Caco-2 (cell line): ENCODE data around the gene ERBB3. TPM values are rescaled to one million over a fixed set of nuclear protein-coding genes. Genes with fewer than 3 reads are reported as not detected.

ENCODE experiments used
- BruUV-seq: library from RNA; stranded (reverse); fragments of 400-500 nt; replicated peaks from 2 replicates; lab custom pipeline; 2021; lab: Mats Ljungman, UMichigan
- CTCF ChIA-PET: fragments of 300-600 bp; sonication (Branson Sonifier 250); formaldehyde crosslinking; loops from one replicate; lab custom pipeline; 2022; ENCODE audit warnings: antibody characterized with exemption; lab: Charles Lee
- POLR2A ChIA-PET: fragments of 300-600 bp; sonication (Branson Sonifier 250); formaldehyde crosslinking; loops from one replicate; lab custom pipeline; 2022; ENCODE audit warnings: antibody characterized with exemption; lab: Charles Lee
- DNase-seq, 2 experiments: peaks; one replicate each; pipeline versions ENCODE4 v3.0.0 to v3.0.0-alpha.2; 2020 to 2022
- H3K27me3 ChIP-seq: replicated peaks from 2 replicates; pipeline ENCODE4 v1.6.0; 2011; ENCODE audit warnings: low read length; ENCODE audit not compliant: control insufficient read depth, insufficient read depth
- H3K36me3 ChIP-seq: 2 replicates; pipeline ENCODE4 v1.5.1; 2011; ENCODE audit warnings: low read length; ENCODE audit not compliant: control insufficient read depth, insufficient read depth
- H3K4me1 ChIP-seq: fragments of 250-450 bp; sonication (Bioruptor Pico); 2 replicates; pipeline ENCODE4 v1.5.1; 2020; ENCODE audit warnings: mild to moderate bottlenecking
- H3K4me3 ChIP-seq: 2 replicates; pipeline ENCODE4 v1.5.1; 2011; ENCODE audit warnings: low read depth, mild to moderate bottlenecking, control low read depth, low read length
- H3K9me3 ChIP-seq: fragments of 250-450 bp; sonication (Bioruptor Pico); 2 replicates; pipeline ENCODE4 v1.5.1; 2020; ENCODE audit warnings: mild to moderate bottlenecking, moderate library complexity
- H3K27ac Mint-ChIP-seq: one replicate; pipeline ENCODE4 v1.8.0; 2022; ENCODE audit warnings: mixed read lengths; ENCODE audit not compliant: unreplicated experiment
- H3K27me3 Mint-ChIP-seq: one replicate; pipeline ENCODE4 v1.8.0; 2022; ENCODE audit warnings: mixed read lengths; ENCODE audit not compliant: insufficient read depth, unreplicated experiment
- H3K36me3 Mint-ChIP-seq: one replicate; pipeline ENCODE4 v1.8.0; 2022; ENCODE audit warnings: mild to moderate bottlenecking, mixed read lengths; ENCODE audit not compliant: insufficient read depth, unreplicated experiment
- H3K4me1 Mint-ChIP-seq: one replicate; pipeline ENCODE4 v1.8.0; 2022; ENCODE audit warnings: low read depth, mixed read lengths; ENCODE audit not compliant: unreplicated experiment
- H3K4me3 Mint-ChIP-seq: one replicate; pipeline ENCODE4 v1.8.0; 2022; ENCODE audit warnings: mild to moderate bottlenecking, moderate library complexity, mixed read lengths; ENCODE audit not compliant: unreplicated experiment
- H3K9me3 Mint-ChIP-seq: one replicate; pipeline ENCODE4 v1.8.0; 2022; ENCODE audit warnings: mixed read lengths; ENCODE audit not compliant: unreplicated experiment
- intact Hi-C: fragments of 100-400 bp; cut with micrococcal nuclease; formaldehyde crosslinking; loops from one replicate; pipeline ENCODE4 v1.10.0; 2022; ENCODE audit not compliant: unreplicated experiment
- total RNA-seq: library from RNA; stranded (reverse); gene quantifications from 2 replicates; pipeline ENCODE4 v1.2.3, GENCODE V29; 2022
- TF ChIP-seq, protein P1 (sequence below), 2 experiments: fragments of 200-600 bp in 1 of 2; IDR thresholded peaks; 1 replicate in 1 of 2; 2 replicates in 1 of 2; pipeline versions ENCODE4 v1.5.1 to v1.8.0; 2011 to 2022; ENCODE audit warnings: antibody characterized with exemption in 1 of 2, control low read depth in 1 of 2, inconsistent platforms in 1 of 2, low read depth in 1 of 2, low read length in 1 of 2, mild to moderate bottlenecking in 1 of 2, moderate library complexity in 1 of 2; ENCODE audit not compliant: insufficient read depth in 1 of 2, severe bottlenecking in 1 of 2, unreplicated experiment in 1 of 2

Gene ERBB3
- total RNA-seq, 1 experiment from 2014 or later = 109 TPM

GRCh38 chr12:56038022-56038655, 41.8 kb upstream of the ERBB3 start:
- H3K27ac Mint-ChIP-seq = no peak overlapping the region

DNA sequence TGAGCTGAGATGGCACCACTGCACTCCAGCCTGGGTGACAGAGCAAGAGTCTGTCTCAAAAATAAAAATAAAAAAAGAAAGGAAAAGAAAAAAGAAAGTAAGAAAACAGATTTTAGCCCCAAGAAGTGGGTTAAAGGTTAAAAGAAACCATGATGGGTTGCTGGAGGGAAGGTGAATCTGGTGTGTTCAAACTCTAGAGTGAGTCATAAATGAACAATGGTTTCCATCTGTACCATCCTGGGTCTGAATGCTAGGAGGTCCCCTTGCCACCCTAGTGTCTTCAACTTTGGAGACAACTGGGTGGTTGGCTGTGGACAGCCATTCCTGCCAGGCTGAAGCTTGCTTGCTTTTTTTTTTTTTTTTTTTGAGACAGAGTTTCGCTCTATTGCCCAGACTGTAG, 39.8 kb upstream of the ERBB3 start:
- BruUV-seq = no TSS peak

More at GRCh38 chr12:56038022-56038655, 41.8 kb upstream of the ERBB3 start:
- BruUV-seq = no TSS peak
- H3K27me3 Mint-ChIP-seq = no peaks in the 10 kb centered on the region
- POLR2A ChIA-PET = interaction anchor here (0.6 to 1.1 kb wide), 2 partner anchors 31 to 45 kb away, joined by 3 to 6 read pairs; no protein-coding TSS in a partner anchor
- TF ChIP-seq, protein P1, sequence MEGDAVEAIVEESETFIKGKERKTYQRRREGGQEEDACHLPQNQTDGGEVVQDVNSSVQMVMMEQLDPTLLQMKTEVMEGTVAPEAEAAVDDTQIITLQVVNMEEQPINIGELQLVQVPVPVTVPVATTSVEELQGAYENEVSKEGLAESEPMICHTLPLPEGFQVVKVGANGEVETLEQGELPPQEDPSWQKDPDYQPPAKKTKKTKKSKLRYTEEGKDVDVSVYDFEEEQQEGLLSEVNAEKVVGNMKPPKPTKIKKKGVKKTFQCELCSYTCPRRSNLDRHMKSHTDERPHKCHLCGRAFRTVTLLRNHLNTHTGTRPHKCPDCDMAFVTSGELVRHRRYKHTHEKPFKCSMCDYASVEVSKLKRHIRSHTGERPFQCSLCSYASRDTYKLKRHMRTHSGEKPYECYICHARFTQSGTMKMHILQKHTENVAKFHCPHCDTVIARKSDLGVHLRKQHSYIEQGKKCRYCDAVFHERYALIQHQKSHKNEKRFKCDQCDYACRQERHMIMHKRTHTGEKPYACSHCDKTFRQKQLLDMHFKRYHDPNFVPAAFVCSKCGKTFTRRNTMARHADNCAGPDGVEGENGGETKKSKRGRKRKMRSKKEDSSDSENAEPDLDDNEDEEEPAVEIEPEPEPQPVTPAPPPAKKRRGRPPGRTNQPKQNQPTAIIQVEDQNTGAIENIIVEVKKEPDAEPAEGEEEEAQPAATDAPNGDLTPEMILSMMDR (IDR thresholded peaks at IDR 0.05; ENCODE audit: insufficient read depth in 1 of 2, low read depth in 1 of 2, low read length in 1 of 2, severe bottlenecking in 1 of 2, unreplicated experiment in 1 of 2) = no peak
- CTCF ChIA-PET = no interaction called here
- H3K36me3 Mint-ChIP-seq = peaks cover 34% of the 10 kb centered on the region
- H3K36me3 ChIP-seq = peaks cover under 1% of the 10 kb centered on the region
- H3K4me3 ChIP-seq = no peak overlapping the region
- H3K4me1 Mint-ChIP-seq = peaks cover 13% of the 10 kb centered on the region
- H3K9me3 ChIP-seq = no peaks in the 10 kb centered on the region
- H3K9me3 Mint-ChIP-seq = no peaks in the 10 kb centered on the region
- H3K27me3 ChIP-seq = no peaks in the 10 kb centered on the region
- intact Hi-C loops = no loop called here
- peaks cover 7% of the 10 kb centered on the region for H3K4me1 ChIP-seq
- no peak overlapping the region for H3K4me3 Mint-ChIP-seq
- no peak for DNase-seq

DNA sequence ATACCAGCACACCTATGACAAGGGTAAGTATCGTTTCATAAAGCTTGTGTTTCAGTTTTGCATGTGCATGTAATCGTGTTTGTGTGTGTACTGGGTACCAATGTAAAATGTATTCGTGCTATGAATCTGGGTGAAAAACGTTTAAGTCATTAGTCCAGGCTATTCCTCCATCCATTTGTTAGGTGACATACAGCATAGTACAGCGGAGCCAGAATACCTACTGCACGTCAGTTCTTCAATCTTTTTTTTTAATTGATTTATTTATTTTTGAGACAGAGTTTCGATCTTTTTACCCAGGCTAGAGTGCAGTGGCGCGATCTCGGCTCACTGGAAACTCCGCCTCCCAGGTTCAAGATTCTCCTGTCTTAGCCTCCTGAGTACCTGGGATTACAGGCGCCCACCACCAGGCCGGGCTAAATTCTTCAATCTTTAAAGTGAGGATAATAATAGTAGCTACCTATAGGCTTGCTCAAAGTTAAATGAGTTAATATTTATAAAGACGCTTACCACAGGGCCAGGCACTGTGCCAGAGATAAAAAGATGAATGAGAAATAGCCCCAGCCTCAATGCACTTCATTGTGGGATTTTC, 38.9 kb upstream of the ERBB3 start:
- Histone ChIP-seq H3K4me3 (peak overlapping the region; percentile 24), H3K9me3 (no peaks in the 10 kb centered on the region), H3K4me1 (peaks cover 10% of the 10 kb centered on the region), H3K36me3 (no peaks in the 10 kb centered on the region; the same call in 1 of the 2 replicates), H3K27me3 (no peaks in the 10 kb centered on the region)
- no peak for DNase-seq
- peaks cover 52% of the 10 kb centered on the region for H3K36me3 Mint-ChIP-seq
- ChIA-PET CTCF (interaction anchor here (1.4 kb wide), 1 partner anchor 45 kb away, joined by 15 read pairs; the partner anchor contains the start of gene SUOX), POLR2A (interaction anchor here (0.6 to 1.4 kb wide), 2 partner anchors 44 to 86 kb away, joined by 3 to 7 read pairs; partner anchors contain the start of gene SUOX)
- peak overlapping the region; percentile 94 for H3K4me3 Mint-ChIP-seq
- TSS peak; percentile 78 for BruUV-seq
- no peaks in the 10 kb centered on the region for H3K9me3 Mint-ChIP-seq
- no peaks in the 10 kb centered on the region for H3K27me3 Mint-ChIP-seq
- TF ChIP-seq, protein P1 (IDR thresholded peaks at IDR 0.05; ENCODE audit: insufficient read depth in 1 of 2, low read depth in 1 of 2, low read length in 1 of 2, severe bottlenecking in 1 of 2, unreplicated experiment in 1 of 2) = no peak
- intact Hi-C loops = loop anchor here (1.0 to 5.0 kb wide), 7 partner anchors 31 to 303 kb away; partner anchors contain the start of gene GDF11
- peaks cover 17% of the 10 kb centered on the region for H3K4me1 Mint-ChIP-seq
- peak overlapping the region; percentile 97 for H3K27ac Mint-ChIP-seq

More for the DNA sequence above, 39.8 kb upstream of the ERBB3 start:
- H3K4me3 Mint-ChIP-seq = no peak overlapping the region
- TF ChIP-seq, protein P1 (IDR thresholded peaks at IDR 0.05; ENCODE audit: insufficient read depth in 1 of 2, low read depth in 1 of 2, low read length in 1 of 2, severe bottlenecking in 1 of 2, unreplicated experiment in 1 of 2) = no peak
- Histone ChIP-seq H3K4me3 (no peak overlapping the region), H3K9me3 (no peaks in the 10 kb centered on the region), H3K36me3 (no peaks in the 10 kb centered on the region; the same call in 1 of the 2 replicates), H3K4me1 (peaks cover 10% of the 10 kb centered on the region), H3K27me3 (no peaks in the 10 kb centered on the region)
- ChIA-PET CTCF (interaction anchor here (0.7 to 1.4 kb wide), 2 partner anchors 44 to 311 kb away, joined by 4 to 15 read pairs; partner anchors contain the start of gene SUOX), POLR2A (interaction anchor here (1.4 kb wide), 1 partner anchor 43 kb away, joined by 7 read pairs; the partner anchor contains the start of gene SUOX)
- no peaks in the 10 kb centered on the region for H3K27me3 Mint-ChIP-seq
- no peak overlapping the region for H3K27ac Mint-ChIP-seq
- H3K4me1 Mint-ChIP-seq = peaks cover 17% of the 10 kb centered on the region
- no peaks in the 10 kb centered on the region for H3K9me3 Mint-ChIP-seq
- intact Hi-C loops = loop anchor here (5.0 kb wide), 1 partner anchor 218 kb away; no protein-coding TSS in a partner anchor
- peaks cover 47% of the 10 kb centered on the region for H3K36me3 Mint-ChIP-seq
- DNase-seq = no peak
